Large intestine (tissue), 3 donors: ENCODE results near the gene TBC1D1. TPM values are rescaled to one million over a fixed set of nuclear protein-coding genes. Genes with fewer than 3 reads are reported as not detected.
A peak's percentile ranks its signal among the peaks of the same experiment; 100 is the strongest.

Source experiments
- DNase-seq, 2 donors: peaks; one replicate each; pipeline versions ENCODE4 v3.0.0 to v3.0.0-alpha.2; 2013
- H3K27ac ChIP-seq: one replicate; pipeline ENCODE4 v1.5.1; 2013; ENCODE audit warnings: low read length
- H3K27me3 ChIP-seq: 2 replicates; pipeline ENCODE4 v1.6.1; 2013; ENCODE audit warnings: low read length; ENCODE audit not compliant: control insufficient read depth, insufficient read depth
- H3K36me3 ChIP-seq: 2 replicates; pipeline ENCODE4 v1.6.1; 2013; ENCODE audit warnings: low read length; ENCODE audit not compliant: control insufficient read depth, insufficient read depth
- H3K4me1 ChIP-seq: one replicate; pipeline ENCODE4 v1.6.1; 2013; ENCODE audit warnings: low read length; ENCODE audit not compliant: control insufficient read depth, insufficient read depth
- H3K4me3 ChIP-seq: one replicate; pipeline ENCODE4 v1.5.1; 2013; ENCODE audit warnings: low read length
- H3K9me3 ChIP-seq: one replicate; pipeline ENCODE4 v1.6.1; 2013; ENCODE audit warnings: mild to moderate bottlenecking, low read depth, low read length, moderate library complexity; ENCODE audit not compliant: control insufficient read depth
- WGBS: methylation state at CpG from one replicate; pipeline ENCODE4 v1.1.5; 2013; ENCODE audit warnings: low lambda C conversion rate; ENCODE audit not compliant: insufficient coverage; 5-methylcytosine and 5-hydroxymethylcytosine counted together
- polyA plus RNA-seq: library from polyadenylated mRNA; unstranded; fragments of 120-200 nt; gene quantifications from one replicate; pipeline ENCODE4 v1.2.1, GENCODE V29; 2013

TBC1D1 gene
- polyA plus RNA-seq, 1 donor = 116 TPM

GRCh38 chr4:38045289-38045988 lies 154.6 kb downstream of the TBC1D1 start:
- Histone ChIP-seq H3K36me3 (peaks cover 46% of the 10 kb centered on the region), H3K4me1 (no peaks in the 10 kb centered on the region), H3K27ac (no peak overlapping the region), H3K27me3 (no peaks in the 10 kb centered on the region), H3K4me3 (no peak overlapping the region), H3K9me3 (no peaks in the 10 kb centered on the region)
- 80% methylated on average over 2 of the region's 8 CpGs for WGBS
- no peak for DNase-seq

GRCh38 chr4:38046727-38047489 lies 156.0 kb downstream of the TBC1D1 start:
- Histone ChIP-seq H3K27me3 (no peaks in the 10 kb centered on the region), H3K4me3 (no peak overlapping the region), H3K4me1 (no peaks in the 10 kb centered on the region), H3K9me3 (no peaks in the 10 kb centered on the region), H3K36me3 (peaks cover 49% of the 10 kb centered on the region), H3K27ac (no peak overlapping the region)
- whole genome bisulfite sequencing = no CpG with 5 or more reads among the region's 5 CpGs
- no peak for DNase-seq

- no peak overlapping the region for H3K27ac ChIP-seq
- H3K27me3 ChIP-seq = no peaks in the 10 kb centered on the region
- DNase-seq = no peak
- no peak overlapping the region for H3K4me3 ChIP-seq
- H3K9me3 ChIP-seq = no peaks in the 10 kb centered on the region
- no CpG with 5 or more reads among the region's 15 CpGs for WGBS
- H3K4me1 ChIP-seq = no peaks in the 10 kb centered on the region
- H3K36me3 ChIP-seq = peaks cover 52% of the 10 kb centered on the region
Measured at GRCh38 chr4:38049545-38050170, 158.8 kb downstream of the TBC1D1 start.

GRCh38 chr4:38050560-38051350 lies 159.9 kb downstream of the TBC1D1 start:
- H3K36me3 ChIP-seq = peaks cover 58% of the 10 kb centered on the region
- H3K9me3 ChIP-seq = no peaks in the 10 kb centered on the region
- H3K27me3 ChIP-seq = no peaks in the 10 kb centered on the region
- 75% methylated on average over 3 of the region's 10 CpGs for WGBS
- no peak overlapping the region for H3K4me3 ChIP-seq
- H3K4me1 ChIP-seq = no peaks in the 10 kb centered on the region
- DNase-seq = no peak
- peak overlapping the region; percentile 9 for H3K27ac ChIP-seq

GRCh38 chr4:38055566-38055965 lies 164.7 kb downstream of the TBC1D1 start:
- WGBS = no CpG with 5 or more reads among the region's 8 CpGs
- Histone ChIP-seq H3K27me3 (no peaks in the 10 kb centered on the region), H3K9me3 (no peaks in the 10 kb centered on the region), H3K4me1 (no peaks in the 10 kb centered on the region), H3K27ac (no peak overlapping the region), H3K4me3 (no peak overlapping the region), H3K36me3 (peaks cover 58% of the 10 kb centered on the region)
- no peak for DNase-seq

- WGBS = 80% methylated on average over 1 of the region's 10 CpGs
- Histone ChIP-seq H3K36me3 (peaks cover 63% of the 10 kb centered on the region), H3K27me3 (no peaks in the 10 kb centered on the region), H3K4me3 (no peak overlapping the region), H3K4me1 (no peaks in the 10 kb centered on the region), H3K27ac (no peak overlapping the region), H3K9me3 (no peaks in the 10 kb centered on the region)
- DNase-seq = no peak
Measured at GRCh38 chr4:38056011-38056685, 165.3 kb downstream of the TBC1D1 start.

GRCh38 chr4:38058151-38058550 lies 167.3 kb downstream of the TBC1D1 start:
- Histone ChIP-seq H3K4me3 (no peak overlapping the region), H3K9me3 (no peaks in the 10 kb centered on the region), H3K27ac (no peak overlapping the region), H3K27me3 (no peaks in the 10 kb centered on the region), H3K4me1 (peaks cover 6% of the 10 kb centered on the region), H3K36me3 (peaks cover 52% of the 10 kb centered on the region)
- WGBS = no CpG with 5 or more reads among the region's 4 CpGs
- DNase-seq = no peak

GRCh38 chr4:38060829-38061431 lies 170.0 kb downstream of the TBC1D1 start:
- 0% methylated on average over 1 of the region's 4 CpGs for WGBS
- Histone ChIP-seq H3K27ac (no peak overlapping the region), H3K4me3 (no peak overlapping the region), H3K36me3 (peaks cover 33% of the 10 kb centered on the region), H3K4me1 (peaks cover 8% of the 10 kb centered on the region), H3K27me3 (no peaks in the 10 kb centered on the region), H3K9me3 (no peaks in the 10 kb centered on the region)
- no peak for DNase-seq

- DNase-seq = peak; percentile 72 to 76
- Histone ChIP-seq H3K9me3 (no peaks in the 10 kb centered on the region), H3K27ac (peak overlapping the region; percentile 55), H3K27me3 (no peaks in the 10 kb centered on the region), H3K4me1 (peaks cover 8% of the 10 kb centered on the region), H3K36me3 (peaks cover 27% of the 10 kb centered on the region), H3K4me3 (peak overlapping the region; percentile 25)
- 7% methylated on average over 3 of the region's 11 CpGs for WGBS
Measured at GRCh38 chr4:38062088-38062775, 171.3 kb downstream of the TBC1D1 start.
